NCI-H510A treated with DMSO at 0.1 percent for 48 hours (cell line): ENCODE results near the gene ZFYVE27.
A peak's percentile ranks its signal among the peaks of the same experiment; 100 is the strongest.

ENCODE experiments used
- DNase-seq: peaks from one replicate; lab custom pipeline; 2025; lab: John Stamatoyannopoulos, UW

The ZFYVE27 gene

DNA sequence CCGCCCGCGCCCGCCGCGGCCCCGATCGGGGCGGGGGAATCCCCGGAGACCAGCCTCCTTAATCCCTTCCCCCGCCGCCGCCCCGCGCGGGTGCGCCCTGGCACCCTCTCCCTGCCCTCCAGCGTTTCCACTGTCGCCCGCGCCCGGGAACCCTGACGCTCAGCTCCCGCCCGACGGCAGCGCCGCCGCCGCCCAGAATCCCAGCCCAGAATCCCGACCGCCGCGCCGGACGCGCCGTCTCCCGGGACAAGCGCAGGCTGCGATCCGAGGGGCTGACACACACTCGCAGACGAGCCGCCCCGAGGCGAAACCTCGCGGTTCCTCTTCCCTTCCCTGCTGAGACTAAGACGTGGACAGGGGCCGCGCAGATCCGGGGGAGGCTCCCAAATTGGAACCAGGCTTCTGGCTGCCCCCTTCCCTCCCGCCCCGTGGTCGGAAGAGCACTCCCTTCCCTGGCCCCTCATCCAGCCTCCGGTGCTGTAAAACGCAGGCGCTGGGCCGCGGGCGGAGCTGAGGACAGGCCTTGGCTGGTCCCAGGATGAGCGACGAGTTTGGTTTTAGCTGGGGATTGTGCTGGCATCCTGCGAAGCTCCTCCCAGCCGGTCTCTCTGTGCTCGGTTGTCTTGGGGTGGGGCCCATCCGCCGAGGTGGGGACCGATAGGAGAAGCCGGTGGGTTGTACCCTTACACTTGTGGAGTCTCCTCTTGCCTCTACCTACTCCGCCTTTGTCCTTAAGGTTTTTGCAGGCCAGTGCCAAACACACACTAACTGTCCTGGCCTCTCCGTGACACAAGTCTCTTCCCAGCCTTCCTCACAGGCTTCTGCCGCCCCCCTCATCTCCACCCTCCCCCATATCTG is 22.3 kb upstream of the ZFYVE27 start:
- DNase-seq = no peak

DNA sequence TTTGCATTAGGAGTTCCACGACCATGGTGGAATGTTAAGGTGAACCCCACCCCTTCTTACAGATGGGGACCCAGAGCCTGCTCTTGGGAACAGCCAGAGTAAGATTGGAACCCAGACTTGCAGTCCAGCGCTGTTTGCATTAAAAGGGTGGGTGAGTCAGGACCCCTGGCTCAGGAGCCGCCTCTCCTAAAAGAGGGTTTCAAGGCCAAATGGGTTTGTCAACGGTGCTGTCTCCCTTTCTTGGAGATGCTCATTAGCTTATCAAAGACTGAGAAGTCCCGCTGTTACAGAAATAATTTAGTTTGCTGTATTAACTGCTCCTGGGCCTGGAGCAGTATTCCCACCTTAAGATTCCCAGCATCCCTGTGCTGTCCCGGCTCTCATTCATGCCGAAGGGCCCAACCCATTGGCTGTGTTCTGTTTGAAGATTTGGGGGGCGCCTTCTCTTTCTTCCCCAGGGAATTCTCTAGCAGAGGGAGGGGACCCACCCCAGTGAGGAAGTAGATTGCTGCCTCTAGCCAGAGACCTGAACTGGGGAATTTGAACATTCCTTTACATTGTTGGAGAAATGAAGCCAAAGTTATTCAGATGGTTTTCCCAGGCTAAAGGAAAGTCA is 21.6 kb upstream of the ZFYVE27 start:
- no peak for DNase-seq

DNA sequence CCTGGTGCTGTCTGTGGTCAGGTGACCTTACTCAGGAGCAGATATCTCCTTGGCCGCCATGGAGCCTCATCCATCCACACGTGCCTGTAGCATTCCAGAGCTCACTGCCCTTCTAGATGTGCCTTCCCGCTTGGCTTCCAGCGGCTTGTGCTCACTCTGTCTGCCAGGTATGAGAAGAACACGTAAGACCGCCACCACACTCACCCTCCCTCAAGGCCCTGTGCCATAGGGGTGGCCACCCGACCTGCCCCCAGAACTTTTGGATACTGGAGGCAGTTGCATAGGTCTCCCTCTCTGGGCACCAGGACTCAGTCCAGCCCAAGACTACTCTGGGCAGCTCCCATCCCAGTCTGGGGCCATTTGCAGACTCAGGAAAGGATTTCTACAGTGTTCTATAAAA is 19.3 kb upstream of the ZFYVE27 start:
- no peak for DNase-seq

DNA sequence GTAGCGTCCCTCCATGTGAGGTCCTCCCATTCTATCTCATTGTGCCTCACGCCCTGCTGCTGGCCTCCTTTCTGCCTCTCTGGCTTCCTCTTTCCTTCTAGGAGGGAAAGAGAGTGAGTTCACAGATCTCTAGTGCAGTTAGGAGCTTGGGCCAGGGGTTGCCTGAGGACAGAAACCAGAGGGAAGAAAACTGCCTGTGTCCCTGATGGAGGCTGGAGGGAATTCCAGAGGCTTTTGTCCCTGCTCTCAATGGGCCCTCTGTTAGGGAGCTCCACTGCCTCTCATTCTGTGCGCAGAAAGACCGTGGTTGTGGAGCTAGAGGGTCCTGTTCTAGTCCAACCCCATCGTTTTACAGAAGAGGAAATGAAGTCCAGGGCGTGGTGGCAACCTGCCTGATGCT is 18.8 kb upstream of the ZFYVE27 start:
- no peak for DNase-seq

DNA sequence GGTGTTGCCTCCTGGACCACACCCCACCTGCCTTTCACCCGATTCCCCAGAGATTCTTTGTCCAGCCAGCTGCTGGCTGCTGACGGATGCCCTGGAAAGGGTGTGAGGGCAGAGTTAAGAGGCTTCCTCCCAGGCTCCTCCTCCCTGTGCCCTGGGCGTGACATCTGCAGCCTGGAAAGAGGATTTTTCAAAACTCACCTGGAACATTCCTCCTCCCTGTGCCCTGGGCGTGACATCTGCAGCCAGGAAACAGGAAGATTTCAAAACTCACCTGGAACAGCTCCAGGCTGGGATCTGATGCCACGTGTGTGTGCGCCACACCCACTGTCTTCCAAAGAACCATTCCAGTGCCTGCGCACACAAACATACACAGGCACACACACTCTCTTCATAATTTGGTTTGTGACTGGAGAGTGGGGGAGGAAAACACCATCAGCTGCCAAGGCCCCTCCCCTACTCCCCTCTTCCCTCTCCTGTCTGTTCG is 18.2 kb upstream of the ZFYVE27 start:
- DNase-seq = peak; percentile 92

DNA sequence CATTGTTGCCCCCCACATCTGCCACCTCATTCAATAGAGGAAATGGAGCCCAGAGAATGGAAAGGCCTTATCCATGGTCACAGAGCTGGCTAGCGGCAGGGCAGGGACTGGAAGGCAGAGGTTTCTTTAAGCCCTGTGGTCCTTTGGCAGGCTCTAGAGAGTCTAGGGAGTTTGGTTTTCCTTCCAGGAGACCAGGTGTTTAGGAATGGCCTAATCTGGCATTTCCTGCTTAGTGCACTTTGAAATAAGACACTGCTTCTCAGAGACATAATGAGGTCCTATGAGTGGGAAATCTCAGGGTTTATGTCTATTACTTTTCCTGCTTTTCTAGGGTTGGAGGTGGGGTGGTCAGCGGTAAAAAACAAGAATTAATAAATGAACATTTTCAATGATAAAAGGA is 17.3 kb upstream of the ZFYVE27 start:
- no peak for DNase-seq

DNA sequence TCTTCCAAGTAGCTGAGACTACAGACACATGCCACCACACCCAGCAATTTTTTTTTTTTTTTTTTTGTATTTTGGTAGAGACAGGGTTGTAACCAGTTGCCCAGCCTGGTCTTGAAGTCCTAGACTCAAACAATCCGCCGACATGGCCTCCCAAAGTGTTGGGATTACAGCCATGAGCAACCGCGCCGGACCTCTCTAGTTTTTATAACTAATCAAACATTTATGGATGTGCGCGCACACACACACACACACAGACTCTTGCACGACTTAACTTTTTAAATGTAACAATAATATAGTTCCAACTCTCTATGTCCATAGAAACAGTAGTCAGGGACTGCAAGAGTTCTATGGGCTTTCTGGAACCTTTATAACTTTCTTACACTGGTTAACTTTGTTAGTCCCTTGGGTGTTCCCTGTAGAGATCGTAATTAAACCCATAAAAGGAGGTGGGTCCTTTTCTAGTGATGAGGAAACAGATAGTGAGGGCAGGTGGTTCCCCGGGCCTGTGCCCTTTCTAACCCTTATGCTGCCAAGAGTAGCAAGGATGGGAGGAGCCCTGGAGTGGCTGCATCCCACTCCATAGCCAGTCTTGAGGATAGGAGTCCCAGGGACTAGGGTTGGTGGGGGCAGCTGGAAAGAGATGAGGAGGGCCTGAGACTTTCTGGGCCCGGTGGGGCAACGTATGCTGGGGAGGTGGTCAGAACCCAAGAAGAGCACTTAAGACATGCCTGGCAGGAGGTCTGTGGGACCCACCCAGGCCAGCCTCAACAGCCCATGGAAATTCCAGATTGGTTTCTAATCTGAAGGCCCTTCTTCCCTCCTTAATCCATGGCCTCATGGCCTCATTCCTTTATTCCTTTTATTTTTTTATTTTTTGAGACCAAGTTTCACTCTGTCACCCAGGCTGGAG is 14.8 kb upstream of the ZFYVE27 start:
- no peak for DNase-seq

DNA sequence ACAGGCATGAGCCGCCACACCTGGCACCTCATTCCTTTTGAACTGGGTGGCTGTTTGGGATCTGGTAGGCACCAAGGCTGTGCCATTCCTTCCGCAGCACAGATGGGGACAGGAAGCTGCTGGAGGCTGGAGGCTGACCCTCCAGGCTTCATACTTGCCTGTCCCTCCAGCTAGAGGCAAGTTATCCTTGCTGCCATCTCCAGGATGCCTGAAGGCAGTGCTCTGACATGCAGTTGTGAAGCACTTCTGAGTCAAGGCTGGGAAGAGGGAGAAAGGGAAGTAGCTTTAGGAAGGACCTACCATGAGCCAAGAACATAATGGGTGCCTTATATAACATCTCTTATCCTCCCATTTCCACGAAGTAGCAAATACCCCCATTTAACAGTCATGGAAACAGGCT is 13.9 kb upstream of the ZFYVE27 start:
- DNase-seq = no peak

DNA sequence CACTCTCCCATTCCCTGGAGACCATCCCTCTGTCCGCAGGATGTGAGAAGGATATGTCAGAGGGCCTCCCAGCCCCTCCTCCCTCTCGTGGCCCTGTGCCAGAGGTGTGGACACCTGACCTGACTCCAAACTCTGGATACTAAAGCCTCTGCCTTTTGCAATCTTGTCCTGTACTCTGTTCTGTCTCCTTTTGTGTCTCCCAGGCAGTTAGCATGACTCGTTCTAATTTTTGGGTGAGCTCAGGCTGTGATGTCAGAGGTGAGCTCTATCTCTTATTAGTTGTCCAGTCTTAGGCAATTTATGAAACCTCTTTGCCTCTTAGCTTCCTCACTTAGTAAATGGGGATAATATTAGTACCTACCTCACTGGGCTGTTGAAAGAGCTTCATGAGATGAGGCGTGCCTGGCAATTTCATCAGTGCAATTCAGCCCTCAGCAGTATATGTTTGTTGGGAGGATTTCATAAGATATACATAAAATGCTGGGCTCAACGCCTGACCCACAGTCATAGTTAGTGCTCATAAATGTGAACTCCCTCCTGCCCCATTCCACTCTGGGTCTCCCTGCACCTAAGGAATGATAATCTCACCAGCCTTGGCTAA is 12.5 kb upstream of the ZFYVE27 start:
- no peak for DNase-seq

DNA sequence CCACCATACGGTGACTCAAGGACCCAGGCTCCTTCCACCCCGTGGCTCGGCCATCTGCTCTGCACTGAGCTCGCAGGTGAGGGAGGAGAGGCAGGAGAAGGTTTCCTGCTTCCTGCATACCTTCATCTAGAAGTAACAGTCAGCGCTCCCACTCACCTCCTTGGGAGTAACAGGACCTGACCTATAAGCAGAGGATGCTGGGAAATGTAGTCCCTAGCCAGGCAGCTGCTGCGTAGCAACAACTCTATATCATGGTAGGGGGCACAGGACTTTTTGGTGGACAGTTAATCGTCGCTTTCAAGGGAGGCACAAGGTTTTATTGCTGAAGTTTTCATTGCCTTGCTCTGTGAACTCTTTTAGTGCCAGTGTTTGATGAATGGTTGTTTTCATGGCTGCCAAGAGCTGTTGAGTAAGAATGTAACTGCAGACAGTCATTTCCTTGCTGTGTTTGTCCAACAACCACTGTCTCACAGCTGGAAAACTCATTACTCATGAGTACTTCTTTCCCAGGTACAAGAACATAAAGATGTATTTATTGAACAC is 10.2 kb upstream of the ZFYVE27 start:
- DNase-seq = no peak

DNA sequence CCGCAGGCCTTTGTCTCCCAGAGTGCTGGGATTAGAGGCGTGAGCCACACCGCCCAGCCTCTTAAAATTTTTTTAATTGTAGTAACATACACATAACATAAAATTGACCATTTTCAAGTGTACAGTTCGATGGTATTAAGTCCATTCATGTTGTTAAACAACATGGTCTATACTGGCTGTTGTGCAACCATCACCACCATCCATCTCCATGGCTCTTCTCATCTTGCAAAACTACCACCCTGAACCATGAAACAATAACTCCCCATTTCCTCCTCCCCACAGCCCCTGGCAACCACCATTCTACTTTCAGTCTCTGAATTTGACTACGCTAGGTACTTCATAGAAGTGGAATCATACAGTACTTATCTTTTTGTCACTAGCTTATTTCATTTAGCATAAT is 7.9 kb upstream of the ZFYVE27 start:
- DNase-seq = no peak

DNA sequence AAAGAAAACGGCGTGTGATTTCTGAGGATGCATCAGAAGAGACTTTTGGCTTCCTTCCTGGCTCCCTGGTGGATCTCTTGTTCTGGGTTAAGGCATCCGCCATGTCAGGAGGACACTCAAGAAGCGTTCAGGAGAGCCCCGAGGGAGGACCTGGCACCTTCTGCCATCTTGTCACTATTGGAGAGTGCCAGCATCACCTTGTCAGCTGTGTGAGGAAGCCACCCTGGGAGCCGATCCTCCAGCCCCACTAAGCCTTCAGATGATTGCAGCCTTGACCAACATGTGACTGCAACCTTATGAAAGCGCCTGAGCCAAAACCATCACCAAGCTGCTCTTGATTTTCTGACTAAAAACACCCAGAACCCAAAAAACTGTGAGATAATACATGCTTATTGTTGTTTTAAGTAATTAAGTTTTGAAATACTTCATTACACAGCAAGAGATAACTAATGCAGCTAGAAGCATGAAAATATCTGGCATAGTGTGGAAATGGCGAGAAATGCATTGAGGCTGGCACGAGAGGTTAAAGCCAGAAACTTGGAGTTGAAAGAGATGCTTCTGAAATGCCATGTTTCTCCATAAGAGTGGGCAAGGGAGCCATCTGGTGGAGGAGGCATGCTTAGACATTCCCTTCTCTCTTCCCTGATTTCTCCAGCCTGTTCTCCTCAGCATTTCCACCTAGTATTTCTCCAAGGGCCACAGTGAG is 5.4 kb upstream of the ZFYVE27 start:
- peak; percentile 84 for DNase-seq

DNA sequence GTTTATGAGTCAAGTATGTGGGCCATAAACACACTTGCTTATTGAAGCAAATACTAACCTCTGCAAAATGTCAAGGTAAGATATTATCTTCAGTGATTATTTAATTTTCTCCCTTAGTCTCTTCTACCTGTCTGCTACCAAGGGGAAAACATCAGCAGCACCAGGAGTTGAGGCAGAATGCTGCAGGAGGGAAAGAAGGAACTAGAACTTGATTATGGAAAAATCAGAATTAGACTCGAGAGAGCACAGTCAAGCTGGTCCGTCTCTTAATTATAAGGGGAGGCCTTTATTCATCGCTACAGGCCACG is 4.9 kb upstream of the ZFYVE27 start:
- DNase-seq = no peak

DNA sequence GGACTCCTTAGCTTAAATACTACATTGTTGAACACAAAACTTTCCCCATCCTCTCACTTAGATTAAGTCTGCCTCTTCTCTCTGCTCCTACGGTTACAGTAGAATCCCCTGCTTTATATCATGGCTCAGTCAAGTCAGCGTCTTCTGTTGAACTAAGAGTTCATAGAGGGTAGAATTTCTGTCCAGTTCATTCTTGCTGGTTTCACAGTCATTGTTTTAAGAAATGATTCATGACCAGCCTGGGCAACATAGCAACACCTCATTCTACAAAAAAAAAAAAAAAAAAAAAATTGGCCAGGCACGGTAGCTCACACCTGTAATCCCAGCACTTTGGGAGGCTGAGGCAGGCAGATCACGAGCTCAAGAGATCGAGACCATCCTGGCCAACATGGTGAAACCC is 3.7 kb upstream of the ZFYVE27 start:
- DNase-seq = no peak

DNA sequence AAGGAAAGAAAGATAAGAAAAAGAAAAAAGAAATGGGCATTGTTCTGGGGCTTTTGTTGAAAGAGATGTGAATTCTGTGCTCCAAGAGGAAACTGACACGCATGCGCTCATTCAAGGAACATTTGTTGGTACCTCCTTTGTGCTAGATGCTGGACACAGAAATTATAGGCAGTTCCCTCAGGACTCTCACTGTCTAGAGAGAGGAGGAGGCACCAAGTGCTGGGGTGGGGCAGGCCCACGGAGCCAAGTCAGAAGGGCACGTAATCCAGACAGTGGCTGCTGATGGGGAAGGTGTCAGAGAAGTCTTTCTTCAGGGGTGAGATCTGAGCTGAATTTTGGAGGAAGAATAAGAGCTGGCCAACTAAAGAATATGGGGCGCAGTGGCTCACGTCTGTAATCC is 2.9 kb upstream of the ZFYVE27 start:
- DNase-seq = no peak

DNA sequence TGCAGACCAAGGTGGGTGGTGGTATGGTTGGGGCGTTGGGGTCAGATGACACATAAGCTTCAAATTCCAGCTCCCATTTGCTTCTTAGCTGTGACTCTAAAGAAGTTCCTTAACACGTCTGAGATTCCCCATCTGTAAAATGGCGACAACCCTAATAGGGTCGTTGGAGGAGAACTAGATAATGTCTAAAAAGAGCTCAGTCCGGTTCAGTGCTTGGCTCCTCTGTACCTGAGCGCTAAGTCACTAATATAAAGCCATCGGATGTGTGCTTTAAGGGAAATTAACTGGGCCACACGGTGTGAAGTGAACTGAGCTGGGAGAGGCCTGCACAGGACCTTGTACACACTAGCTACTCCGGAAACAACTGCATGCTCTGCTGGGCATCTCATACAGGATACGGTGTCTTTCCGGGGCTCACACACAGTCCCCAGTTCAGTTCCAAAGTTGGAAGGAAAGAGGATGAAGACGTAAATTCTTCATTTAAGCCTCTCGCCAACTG is 476 bp upstream of the ZFYVE27 start:
- no peak for DNase-seq

DNA sequence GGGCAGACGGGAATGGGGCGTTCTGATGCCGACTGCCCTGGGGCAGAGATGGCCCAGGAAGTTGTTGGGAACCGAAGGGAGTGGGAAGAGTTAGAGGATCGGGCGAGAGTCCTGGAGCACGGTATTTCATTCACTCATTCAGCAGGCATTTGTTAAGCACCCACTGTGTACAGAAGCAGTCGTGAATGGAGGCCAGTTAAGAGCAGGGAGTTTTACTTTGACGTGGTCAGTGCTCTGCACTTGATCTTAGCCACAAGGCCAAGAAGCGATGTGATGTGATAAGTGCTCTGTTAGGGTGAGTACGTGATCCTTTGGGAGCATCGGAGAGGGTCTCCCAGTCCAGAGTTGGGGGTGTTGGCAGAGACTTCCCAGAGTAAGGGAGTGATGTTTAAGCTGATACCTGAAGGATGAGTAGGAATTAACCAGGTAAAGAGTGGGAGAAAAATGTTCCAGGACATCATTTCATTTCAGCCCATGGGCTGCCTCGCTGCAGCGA is 890 bp downstream of the ZFYVE27 start:
- DNase-seq = no peak

DNA sequence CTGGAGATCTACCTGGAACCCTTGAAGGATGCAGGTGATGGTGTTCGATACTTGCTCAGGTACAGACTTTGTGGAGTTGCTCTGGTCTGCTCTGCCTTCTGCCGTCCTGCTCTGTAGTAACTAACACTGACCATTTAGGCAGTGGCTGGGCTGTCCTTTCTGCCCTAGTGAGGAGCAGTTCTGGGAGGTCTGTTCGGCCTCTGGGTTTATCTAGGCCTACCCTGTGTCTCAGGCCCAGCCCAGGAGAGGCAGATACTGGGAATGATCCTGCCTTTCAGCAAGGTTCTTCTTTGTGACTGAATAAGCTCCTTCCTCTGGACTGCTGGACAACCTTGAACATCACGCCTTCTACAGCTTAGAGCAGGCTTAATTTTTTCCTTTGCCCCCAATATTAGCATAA is 1.7 kb downstream of the ZFYVE27 start:
- DNase-seq = no peak

DNA sequence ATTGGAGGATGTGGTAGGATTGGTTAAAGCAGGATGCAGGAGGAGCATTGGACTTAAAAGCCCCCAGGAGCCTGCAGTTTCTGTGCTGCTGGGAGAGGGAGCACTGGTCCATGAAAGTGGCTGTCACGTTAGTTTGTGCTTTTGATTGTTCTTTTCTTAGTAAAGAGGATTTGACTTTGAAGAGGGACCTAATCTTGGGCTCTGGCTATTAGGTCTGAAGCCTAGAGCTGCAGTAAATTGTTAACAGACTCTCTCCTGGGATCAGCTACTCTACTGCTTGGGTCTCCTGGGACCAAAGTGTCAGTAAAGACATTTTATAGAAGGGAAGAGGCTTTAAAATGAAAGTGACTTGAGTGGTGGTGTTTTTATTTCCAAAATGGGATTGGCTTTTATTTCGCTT is 3.7 kb downstream of the ZFYVE27 start:
- DNase-seq = no peak

DNA sequence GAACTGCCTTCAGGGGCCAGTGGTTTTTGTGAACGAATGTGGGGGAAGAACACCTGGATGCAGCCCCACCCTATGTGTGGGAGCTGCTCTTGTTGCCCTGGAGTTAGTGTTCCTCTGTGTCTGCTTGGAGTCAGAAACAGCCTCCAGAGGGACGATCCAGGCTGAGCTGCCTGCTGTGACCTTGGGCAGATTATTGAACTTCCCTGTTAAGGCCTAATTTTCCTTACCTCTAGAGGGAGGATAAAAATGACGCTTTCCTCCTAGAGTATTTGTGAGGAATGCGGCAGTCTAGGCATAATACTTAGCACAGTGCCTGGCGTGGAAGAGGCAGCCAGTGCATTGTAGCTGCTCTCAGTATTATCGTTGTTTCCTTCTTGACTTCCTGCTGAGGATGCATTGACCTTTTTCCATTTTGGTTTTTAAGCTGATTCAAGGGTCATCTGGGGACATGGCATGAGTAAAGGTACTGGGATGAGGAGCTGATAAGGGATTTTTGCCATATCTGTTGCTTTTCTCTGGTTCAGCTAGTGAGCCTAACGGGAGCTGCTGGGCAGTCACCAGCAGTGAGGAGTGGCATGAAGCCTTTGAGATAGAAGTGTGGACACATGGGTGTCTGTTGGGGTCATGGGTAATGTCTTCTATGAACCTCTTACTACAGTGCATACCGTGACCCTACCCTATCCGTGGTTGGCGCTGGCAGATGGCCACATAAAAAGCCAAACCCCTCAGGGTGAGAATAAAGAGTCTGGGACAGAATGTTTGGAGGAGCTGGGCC is 6.4 kb downstream of the ZFYVE27 start:
- no peak for DNase-seq
